ENCODE results near the gene AFAP1L2.
A peak's percentile ranks its signal among the peaks of the same experiment; 100 is the strongest.

The AFAP1L2 gene

GRCh38 chr10:114308531-114309363 is 95.6 kb downstream of the AFAP1L2 start:
- DNase-seq = no peak

GRCh38 chr10:114307731-114308130 is 96.6 kb downstream of the AFAP1L2 start:
- DNase-seq = no peak

GRCh38 chr10:114306116-114306973 is 98.0 kb downstream of the AFAP1L2 start:
- no peak for DNase-seq

GRCh38 chr10:114305521-114305925 is 98.8 kb downstream of the AFAP1L2 start:
- no peak for DNase-seq

GRCh38 chr10:114304571-114305421 is 99.5 kb downstream of the AFAP1L2 start:
- DNase-seq = peak; percentile 86

- peak; percentile 72 for DNase-seq
Observed at GRCh38 chr10:114304017-114304570, 100.2 kb downstream of the AFAP1L2 start.

GRCh38 chr10:114303556-114303955 is 100.7 kb downstream of the AFAP1L2 start:
- no peak for DNase-seq

- no peak for DNase-seq
Observed at GRCh38 chr10:114301951-114302710, 102.2 kb downstream of the AFAP1L2 start.

- DNase-seq = no peak
Observed at GRCh38 chr10:114301177-114301576, 103.1 kb downstream of the AFAP1L2 start.

- DNase-seq = no peak
Observed at GRCh38 chr10:114300036-114300645, 104.2 kb downstream of the AFAP1L2 start.

GRCh38 chr10:114297136-114297705 is 107.1 kb downstream of the AFAP1L2 start:
- DNase-seq = no peak

- DNase-seq = no peak
Observed at GRCh38 chr10:114295393-114295792, 108.9 kb downstream of the AFAP1L2 start.

GRCh38 chr10:114294549-114294948 is 109.8 kb downstream of the AFAP1L2 start:
- no peak for DNase-seq

- DNase-seq = no peak
Observed at GRCh38 chr10:114293075-114293474, 111.2 kb downstream of the AFAP1L2 start.

- DNase-seq = no peak
Observed at GRCh38 chr10:114291516-114291915, 112.8 kb downstream of the AFAP1L2 start.

GRCh38 chr10:114291076-114291475 is 113.2 kb downstream of the AFAP1L2 start:
- DNase-seq = no peak

GRCh38 chr10:114290038-114290437 is 114.3 kb downstream of the AFAP1L2 start:
- no peak for DNase-seq

GRCh38 chr10:114289096-114289436 is 115.2 kb downstream of the AFAP1L2 start:
- DNase-seq = no peak

GRCh38 chr10:114288424-114289095 is 115.7 kb downstream of the AFAP1L2 start:
- DNase-seq = no peak

GRCh38 chr10:114286921-114287320 is 117.4 kb downstream of the AFAP1L2 start:
- no peak for DNase-seq

Data from NK-92 treated with Interleukin-12 subunit alpha and Interleukin-12 subunit beta, amount 100 ng/mL, for 24 hours (cell line).